H1 (cell line): ENCODE measurements around the gene RXRA. TPM values are rescaled to one million over a fixed set of nuclear protein-coding genes. Genes with fewer than 3 reads are reported as not detected.

Experiments used
- CTCF ChIA-PET: fragments of 300-600 bp; sonication (Branson Sonifier 250); formaldehyde crosslinking; loops from one replicate; lab custom pipeline; 2021; ENCODE audit not compliant: partially characterized antibody; lab: Charles Lee
- POLR2A ChIA-PET: fragments of 300-600 bp; sonication (Branson Sonifier 250); formaldehyde crosslinking; loops from one replicate; lab custom pipeline; 2021; ENCODE audit warnings: inconsistent platforms; ENCODE audit not compliant: partially characterized antibody; lab: Charles Lee
- DNase-seq, 2 experiments: peaks; one replicate each; pipeline versions ENCODE4 v3.0.0 to v3.0.0-alpha.2; 2010 to 2022; ENCODE audit warnings: low spot score in 2 of 2, low read depth in 1 of 2, mixed read lengths in 1 of 2
- FAIRE-seq: peaks from 2 replicates; lab custom pipeline; 2011; peaks lifted over from hg19 to GRCh38; lab: Jason Lieb, UNC
- H2AFZ ChIP-seq: 2 replicates; pipeline ENCODE4 v1.8.1; 2012; ENCODE audit warnings: low read length, inconsistent platforms
- H2AK5ac ChIP-seq: 2 replicates; pipeline ENCODE4 v1.6.1; 2013; ENCODE audit warnings: low read depth, low read length
- H2BK120ac ChIP-seq: replicated peaks from 2 replicates; pipeline ENCODE3; 2013; ENCODE audit warnings: low read depth, low read length, inconsistent platforms
- H2BK12ac ChIP-seq: 2 replicates; pipeline ENCODE4 v1.6.1; 2013; ENCODE audit warnings: low read depth, low read length
- H2BK15ac ChIP-seq: 2 replicates; pipeline ENCODE4 v1.6.1; 2013; ENCODE audit warnings: low read length
- H2BK20ac ChIP-seq: 2 replicates; pipeline ENCODE4 v1.6.1; 2013; ENCODE audit warnings: low read length
- H2BK5ac ChIP-seq: 2 replicates; pipeline ENCODE4 v1.6.1; 2013; ENCODE audit warnings: low read depth, low read length
- H3K14ac ChIP-seq: 2 replicates; pipeline ENCODE4 v1.6.1; 2013; ENCODE audit warnings: inconsistent platforms; ENCODE audit not compliant: insufficient read length
- H3K18ac ChIP-seq: 2 replicates; pipeline ENCODE4 v1.6.1; 2013; ENCODE audit warnings: low read length; ENCODE audit errors: extremely low read depth
- H3K23ac ChIP-seq: 2 replicates; pipeline ENCODE4 v1.6.1; 2013; ENCODE audit warnings: inconsistent platforms; ENCODE audit not compliant: insufficient read length
- H3K23me2 ChIP-seq: 2 replicates; pipeline ENCODE4 v1.6.1; 2013; ENCODE audit warnings: low read depth, low read length
- H3K27ac ChIP-seq: 2 replicates; pipeline ENCODE4 v1.6.1; 2011; ENCODE audit warnings: low read depth, low read length, inconsistent platforms
- H3K27me3 ChIP-seq, 4 experiments: replicated peaks in 1 of 4; 1 replicate in 1 of 4; 2 replicates in 3 of 4; pipeline versions ENCODE4 v1.6.1 to v1.8.1; 2011 to 2013; ENCODE audit warnings: low read length in 3 of 4, mild to moderate bottlenecking in 3 of 4, inconsistent platforms in 2 of 4, mixed read lengths in 2 of 4, moderate library complexity in 1 of 4; ENCODE audit not compliant: control insufficient read depth in 3 of 4, insufficient read depth in 3 of 4; ENCODE audit errors: extremely low read depth in 1 of 4
- H3K36me3 ChIP-seq, 4 experiments: 2 replicates each; pipeline versions ENCODE4 v1.6.1 to v1.8.1; 2011 to 2013; ENCODE audit warnings: mild to moderate bottlenecking in 4 of 4, low read length in 3 of 4, moderate library complexity in 2 of 4, control low read depth in 1 of 4, inconsistent platforms in 1 of 4; ENCODE audit not compliant: insufficient read depth in 4 of 4, control insufficient read depth in 2 of 4
- H3K4ac ChIP-seq: replicated peaks from 2 replicates; pipeline ENCODE3; 2013; ENCODE audit warnings: low read length, low read depth, mixed read lengths, inconsistent platforms; ENCODE audit not compliant: insufficient read length
- H3K4me1 ChIP-seq, 4 experiments: replicated peaks in 1 of 4; 1 replicate in 1 of 4; 2 replicates in 3 of 4; pipeline versions ENCODE4 v1.6.1 to v1.8.1; 2011 to 2013; ENCODE audit warnings: low read length in 3 of 4, inconsistent platforms in 2 of 4, mixed read lengths in 1 of 4; ENCODE audit not compliant: insufficient read depth in 4 of 4, control insufficient read depth in 3 of 4
- H3K4me2 ChIP-seq, 2 experiments: 2 replicates each; pipeline versions ENCODE4 v1.6.1 to v1.8.1; 2011 to 2013; ENCODE audit warnings: low read depth in 2 of 2, low read length in 2 of 2, control low read depth in 1 of 2, inconsistent platforms in 1 of 2, mild to moderate bottlenecking in 1 of 2; ENCODE audit not compliant: insufficient read depth in 1 of 2
- H3K4me3 ChIP-seq, 4 experiments: fragments of 200-600, 300-600 bp in 1 of 4; sonication (generic), shearing (Covaris generic), sonication (Bioruptor Twin) in 1 of 4; 2 replicates each; pipeline versions ENCODE4 v1.5.1 to v1.8.1; 2011 to 2016; ENCODE audit warnings: low read length in 4 of 4, low read depth in 3 of 4, control low read depth in 2 of 4, inconsistent platforms in 2 of 4, mild to moderate bottlenecking in 2 of 4, mixed read lengths in 1 of 4, moderate library complexity in 1 of 4; ENCODE audit not compliant: insufficient read depth in 2 of 4; ENCODE audit errors: extremely low read depth in 1 of 4
- H3K56ac ChIP-seq: replicated peaks from 2 replicates; pipeline ENCODE3; 2013; ENCODE audit warnings: low read depth, mild to moderate bottlenecking, mixed read lengths, low read length, inconsistent platforms; ENCODE audit not compliant: insufficient read length
- H3K79me1 ChIP-seq: 2 replicates; pipeline ENCODE4 v1.6.1; 2013; ENCODE audit warnings: low read depth, low read length, control low read depth
- H3K79me2 ChIP-seq, 2 experiments: 2 replicates each; pipeline versions ENCODE4 v1.6.1 to v1.8.1; 2012 to 2013; ENCODE audit warnings: low read length in 2 of 2, mild to moderate bottlenecking in 2 of 2, inconsistent platforms in 1 of 2; ENCODE audit not compliant: insufficient read depth in 2 of 2, control insufficient read depth in 1 of 2
- H3K9ac ChIP-seq, 4 experiments: replicated peaks in 1 of 4; 1 replicate in 1 of 4; 2 replicates in 3 of 4; pipeline versions ENCODE4 v1.6.1 to v1.8.1; 2011 to 2013; ENCODE audit warnings: low read depth in 3 of 4, low read length in 3 of 4, control low read depth in 2 of 4, mild to moderate bottlenecking in 2 of 4, moderate library complexity in 2 of 4, inconsistent platforms in 1 of 4; ENCODE audit errors: extremely low read depth in 1 of 4
- H3K9me3 ChIP-seq, 2 experiments: 2 replicates each; pipeline versions ENCODE4 v1.6.1 to v1.8.1; 2012 to 2013; ENCODE audit warnings: mild to moderate bottlenecking in 2 of 2, moderate library complexity in 2 of 2, control low read depth in 1 of 2, inconsistent platforms in 1 of 2, low read depth in 1 of 2, low read length in 1 of 2, mixed read lengths in 1 of 2; ENCODE audit not compliant: insufficient read depth in 2 of 2
- H4K20me1 ChIP-seq, 2 experiments: replicated peaks in 1 of 2; 2 replicates each; pipeline versions ENCODE3 to v1.8.1; 2011 to 2013; ENCODE audit warnings: inconsistent platforms in 2 of 2, low read length in 2 of 2, mild to moderate bottlenecking in 1 of 2; ENCODE audit not compliant: insufficient read depth in 2 of 2, control insufficient read depth in 1 of 2
- H4K5ac ChIP-seq: 2 replicates; pipeline ENCODE4 v1.6.1; 2013; ENCODE audit warnings: low read length, low read depth, mixed read lengths, inconsistent platforms; ENCODE audit not compliant: insufficient read length
- H4K8ac ChIP-seq: 2 replicates; pipeline ENCODE4 v1.8.0; 2013; ENCODE audit warnings: mild to moderate bottlenecking, moderate library complexity, low read length, inconsistent platforms; ENCODE audit not compliant: insufficient read depth; ENCODE audit errors: extremely low read depth
- H4K91ac ChIP-seq: replicated peaks from 2 replicates; pipeline ENCODE3; 2013; ENCODE audit warnings: low read length, mixed read lengths, inconsistent platforms; ENCODE audit not compliant: insufficient read length
- POLR2AphosphoS5 ChIP-seq: IDR thresholded peaks from 2 replicates; pipeline ENCODE4 v1.6.1; 2011; ENCODE audit warnings: low read depth, low read length
- RFX5 ChIP-seq: IDR thresholded peaks from 2 replicates; pipeline ENCODE4 v1.6.1; 2011; ENCODE audit warnings: low read depth, low read length, improper control_type of control experiment, borderline replicate concordance
- SAP30 ChIP-seq: fragments of 300-600 bp; sonication (generic); IDR thresholded peaks from 2 replicates; pipeline ENCODE4 v1.7.1; 2012; ENCODE audit warnings: low read length, moderate library complexity, mild to moderate bottlenecking, inconsistent platforms; ENCODE audit not compliant: insufficient read depth, insufficient replicate concordance
- SP1 ChIP-seq: IDR thresholded peaks from 2 replicates; pipeline ENCODE4 v1.6.1; 2011; ENCODE audit warnings: low read depth, low read length
- TAF1 ChIP-seq: IDR thresholded peaks from 2 replicates; pipeline ENCODE4 v1.6.1; 2011; ENCODE audit warnings: mild to moderate bottlenecking, low read depth, low read length
- TCF12 ChIP-seq: IDR thresholded peaks from 2 replicates; pipeline ENCODE4 v1.6.1; 2011; ENCODE audit warnings: low read depth, mild to moderate bottlenecking, low read length
- WGBS, 2 experiments: shearing (Covaris generic) in 1 of 2; methylation state at CpG; one replicate each; pipeline versions ENCODE4 v1.1.6 to v1.1.7; 2013 to 2015; ENCODE audit warnings: low lambda C conversion rate in 2 of 2, mixed read lengths in 2 of 2, inconsistent platforms in 1 of 2, low coverage in 1 of 2, missing lambda C conversion rate in 1 of 2; ENCODE audit not compliant: insufficient replicate concordance in 2 of 2, insufficient coverage in 1 of 2, insufficient read length in 1 of 2; ENCODE audit errors: extremely low coverage in 1 of 2, missing lambda C conversion rate in 1 of 2; 5-methylcytosine and 5-hydroxymethylcytosine counted together
- polyA plus RNA-seq, 7 experiments: library from polyadenylated mRNA; depleted of rRNA in 3 of 7; stranded (reverse) in 5 of 7; unstranded in 2 of 7; fragments of >200 nt in 5 of 7; fragments of 200-250 nt in 2 of 7; gene quantifications; 1 replicate in 5 of 7; 2 replicates in 1 of 7; 4 replicates in 1 of 7; pipeline versions ENCODE4 v1.2.1 to v1.2.3, GENCODE V29; 2011 to 2013; ENCODE audit warnings: missing spikeins in 2 of 7, mixed read lengths in 2 of 7
- total RNA-seq: library from RNA; stranded (reverse); fragmentation: NEBNext Ultra II Directional; extraction: Animal tissue kit (Norgen Biotek cat#: 25700); gene quantifications from 2 replicates; pipeline ENCODE4 v1.2.1, GENCODE V29; 2021
- TF ChIP-seq, protein P1 (sequence below): IDR thresholded peaks from 2 replicates; pipeline ENCODE4 v1.6.1; 2011; ENCODE audit warnings: low read depth, mild to moderate bottlenecking, low read length; ENCODE audit not compliant: insufficient read depth

Gene RXRA
- total and polyA plus RNA-seq, 2 of the 8 experiments (the other 6 are each of a cell fraction or from before 2014, with no cell fraction given), result 9.8 to 29.4 TPM

DNA sequence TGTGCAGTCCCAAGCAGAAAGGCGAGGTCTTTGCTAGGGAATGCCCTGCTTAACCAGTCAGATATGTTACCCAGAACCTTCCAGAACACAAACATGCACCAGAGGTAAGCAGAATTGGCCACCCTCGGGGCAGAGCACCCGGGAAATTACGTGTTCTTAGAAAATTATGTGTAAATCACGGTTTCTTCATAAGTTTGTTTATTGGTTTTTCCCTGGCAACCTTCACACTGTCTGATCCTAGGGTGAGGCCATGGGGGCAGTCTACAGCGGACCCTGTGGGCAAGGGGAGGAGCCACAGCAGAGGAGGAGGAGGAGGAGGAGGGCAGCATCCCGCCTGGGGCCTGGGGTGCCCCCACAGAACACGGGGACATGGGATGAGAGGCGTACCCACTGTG is 31.4 kb downstream of the RXRA start:
- FAIRE-seq (no peak), DNase-seq (no peak)
- Histone ChIP-seq H3K14ac (no peak overlapping the region), H2BK20ac (no peak overlapping the region), H3K9ac (no peak overlapping the region), H3K56ac (no peak overlapping the region), H3K18ac (no peak overlapping the region), H2BK15ac (no peak overlapping the region), H3K4me1 (no peaks in the 10 kb centered on the region; a peak in 1 of 7 replicates), H2BK120ac (no peak overlapping the region), H4K20me1 (peaks cover 18 to 44% of the 10 kb centered on the region in 2 experiments), H3K4me3 (no peak overlapping the region), H3K27ac (no peak overlapping the region), H2AK5ac (no peak overlapping the region), H3K23ac (no peak overlapping the region), H3K27me3 (no peaks in the 10 kb centered on the region), H4K5ac (no peak overlapping the region), H2BK5ac (no peak overlapping the region), H4K91ac (no peak overlapping the region), H2AFZ (no peak overlapping the region), H3K4ac (no peak overlapping the region), H4K8ac (no peak overlapping the region; the same call in none of the 2 replicates), H3K23me2 (no peaks in the 10 kb centered on the region), H3K9me3 (no peaks in the 10 kb centered on the region), H3K36me3 (no peaks in the 10 kb centered on the region), H2BK12ac (no peak overlapping the region), H3K79me1 (peaks cover 26% of the 10 kb centered on the region), H3K79me2 (peaks cover 0 to 35% of the 10 kb centered on the region in 2 experiments; a peak in 1 of 4 replicates), H3K4me2 (no peak overlapping the region)
- TF ChIP-seq, protein P1, sequence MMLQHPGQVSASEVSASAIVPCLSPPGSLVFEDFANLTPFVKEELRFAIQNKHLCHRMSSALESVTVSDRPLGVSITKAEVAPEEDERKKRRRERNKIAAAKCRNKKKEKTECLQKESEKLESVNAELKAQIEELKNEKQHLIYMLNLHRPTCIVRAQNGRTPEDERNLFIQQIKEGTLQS, result no peak
- TF ChIP-seq SAP30 (no peak), TCF12 (no peak), SP1 (no peak), POLR2AphosphoS5 (no peak), RFX5 (no peak), TAF1 (no peak)
- ChIA-PET CTCF (no interaction called here), POLR2A (no interaction called here)
- 91% methylated on average over 8 of the region's 9 CpGs; no CpG with 5 or more reads in 1 of the 2 experiments for WGBS, 2 experiments
